Vagina (tissue), 2 donors: ENCODE data around the gene DLX6. TPM values are rescaled to one million over a fixed set of nuclear protein-coding genes. Genes with fewer than 3 reads are reported as not detected.

Source experiments
- DNase-seq, 2 donors: peaks; one replicate each; pipeline ENCODE4 v3.0.0-alpha.2; 2017; ENCODE audit errors: extremely low spot score in 2 of 2
- H3K27ac ChIP-seq: fragments of 200-600 bp; sonication (generic); one replicate; pipeline ENCODE4 v1.5.1; 2019
- H3K27me3 ChIP-seq: fragments of 200-600 bp; sonication (generic); one replicate; pipeline ENCODE4 v1.5.1; 2019
- H3K36me3 ChIP-seq, 2 donors: fragments of 200-600 bp; sonication (generic); one replicate each; pipeline ENCODE4 v1.5.1; 2017 to 2019
- H3K4me1 ChIP-seq: fragments of 200-600 bp; sonication (generic); one replicate; pipeline ENCODE4 v1.5.1; 2019
- H3K4me3 ChIP-seq, 2 donors: fragments of 200-600 bp; sonication (generic); 1 replicate in 1 of 2; 2 replicates in 1 of 2; pipeline ENCODE4 v1.5.1; 2016 to 2019
- H3K9me3 ChIP-seq: fragments of 200-600 bp; sonication (generic); one replicate; pipeline ENCODE4 v1.5.1; 2019
- POLR2A ChIP-seq, 2 donors: fragments of 450-650 bp; IDR thresholded peaks; one replicate each; pipeline ENCODE4 v1.6.1; 2017; ENCODE audit warnings: antibody characterized with exemption in 2 of 2, mild to moderate bottlenecking in 2 of 2, moderate library complexity in 2 of 2
- POLR2AphosphoS5 ChIP-seq, 2 donors: sonication (generic); formaldehyde crosslinking; IDR thresholded peaks; one replicate each; pipeline ENCODE4 v1.9.0; 2017; ENCODE audit warnings: antibody characterized with exemption in 2 of 2, mild to moderate bottlenecking in 2 of 2, low read depth in 1 of 2; ENCODE audit not compliant: insufficient read depth in 1 of 2
- intact Hi-C: fragments of 100-400 bp; cut with DNase I; formaldehyde crosslinking; loops from one replicate; pipeline ENCODE4 v1.15.1; 2023
- total RNA-seq: library from RNA; depleted of rRNA; stranded (reverse); fragments of >200 nt; gene quantifications from one replicate; pipeline ENCODE4 v1.2.3, GENCODE V29; 2016
- TF ChIP-seq, protein P1 (sequence below), 3 experiments: fragments of 450-650 bp in 2 of 3; fragments of 200-600 bp in 1 of 3; sonication (generic) in 1 of 3; IDR thresholded peaks; one replicate each; pipeline ENCODE4 v1.5.1; 2017 to 2019; ENCODE audit warnings: antibody characterized with exemption in 3 of 3, mild to moderate bottlenecking in 2 of 3, moderate library complexity in 2 of 3

Gene DLX6
- total RNA-seq, 1 donor from 2014 or later, result not detected

DNA sequence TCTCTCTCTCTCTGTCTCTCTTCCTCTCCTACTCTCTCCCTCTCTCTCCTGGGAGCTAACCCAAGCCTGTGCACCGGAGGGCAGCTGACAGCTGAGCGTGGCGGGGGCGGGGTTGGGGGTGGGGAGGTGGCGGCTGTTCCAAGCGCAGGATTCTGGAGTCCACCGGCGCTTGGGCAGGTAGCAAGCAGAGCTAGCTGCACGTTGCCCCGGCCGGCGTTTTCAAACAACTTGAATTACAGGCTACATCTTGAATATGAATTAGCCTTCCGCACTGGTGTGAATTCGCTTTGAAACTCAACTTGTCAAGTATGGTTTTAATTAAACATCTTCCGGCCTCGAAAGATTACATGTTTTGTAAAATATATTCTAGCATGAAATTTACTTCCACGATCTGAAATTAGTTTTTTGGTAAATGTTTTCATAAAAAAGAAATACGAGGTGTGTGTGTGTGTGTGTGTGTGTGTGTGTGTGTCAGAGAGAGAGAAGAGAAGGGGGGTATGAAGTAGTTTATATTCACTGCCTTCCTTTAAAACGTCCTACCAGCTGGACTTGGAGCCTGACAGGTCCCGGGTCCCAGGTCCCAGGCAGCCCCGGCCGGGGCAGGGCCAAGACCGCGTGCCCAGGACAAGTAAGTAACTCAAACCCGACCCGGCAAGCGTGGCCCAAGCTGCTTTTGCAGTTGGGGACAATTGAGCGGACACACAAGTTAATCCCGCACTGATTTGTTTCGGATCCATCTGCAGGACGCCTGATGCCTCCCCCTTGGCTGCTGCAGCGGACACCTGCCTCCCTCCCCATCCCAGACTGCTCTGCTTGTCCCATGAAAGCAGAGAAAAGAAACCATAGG, 9.0 kb upstream of the DLX6 start:
- no peak overlapping the region for H3K4me3 ChIP-seq
- H3K4me1 ChIP-seq, result peaks cover 11% of the 10 kb centered on the region
- DNase-seq, result no peak
- no peaks in the 10 kb centered on the region for H3K36me3 ChIP-seq
- TF ChIP-seq, protein P1, sequence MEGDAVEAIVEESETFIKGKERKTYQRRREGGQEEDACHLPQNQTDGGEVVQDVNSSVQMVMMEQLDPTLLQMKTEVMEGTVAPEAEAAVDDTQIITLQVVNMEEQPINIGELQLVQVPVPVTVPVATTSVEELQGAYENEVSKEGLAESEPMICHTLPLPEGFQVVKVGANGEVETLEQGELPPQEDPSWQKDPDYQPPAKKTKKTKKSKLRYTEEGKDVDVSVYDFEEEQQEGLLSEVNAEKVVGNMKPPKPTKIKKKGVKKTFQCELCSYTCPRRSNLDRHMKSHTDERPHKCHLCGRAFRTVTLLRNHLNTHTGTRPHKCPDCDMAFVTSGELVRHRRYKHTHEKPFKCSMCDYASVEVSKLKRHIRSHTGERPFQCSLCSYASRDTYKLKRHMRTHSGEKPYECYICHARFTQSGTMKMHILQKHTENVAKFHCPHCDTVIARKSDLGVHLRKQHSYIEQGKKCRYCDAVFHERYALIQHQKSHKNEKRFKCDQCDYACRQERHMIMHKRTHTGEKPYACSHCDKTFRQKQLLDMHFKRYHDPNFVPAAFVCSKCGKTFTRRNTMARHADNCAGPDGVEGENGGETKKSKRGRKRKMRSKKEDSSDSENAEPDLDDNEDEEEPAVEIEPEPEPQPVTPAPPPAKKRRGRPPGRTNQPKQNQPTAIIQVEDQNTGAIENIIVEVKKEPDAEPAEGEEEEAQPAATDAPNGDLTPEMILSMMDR (IDR thresholded peaks at IDR 0.05), result no peak
- TF ChIP-seq POLR2AphosphoS5 (IDR thresholded peaks at IDR 0.05; ENCODE audit: insufficient read depth in 1 of 2, low read depth in 1 of 2) (no peak), POLR2A (IDR thresholded peaks at IDR 0.05) (no peak)
- H3K27me3 ChIP-seq, result peaks cover 28% of the 10 kb centered on the region
- H3K27ac ChIP-seq, result no peak overlapping the region
- H3K9me3 ChIP-seq, result no peaks in the 10 kb centered on the region
- intact Hi-C loops, result no loop called here

DNA sequence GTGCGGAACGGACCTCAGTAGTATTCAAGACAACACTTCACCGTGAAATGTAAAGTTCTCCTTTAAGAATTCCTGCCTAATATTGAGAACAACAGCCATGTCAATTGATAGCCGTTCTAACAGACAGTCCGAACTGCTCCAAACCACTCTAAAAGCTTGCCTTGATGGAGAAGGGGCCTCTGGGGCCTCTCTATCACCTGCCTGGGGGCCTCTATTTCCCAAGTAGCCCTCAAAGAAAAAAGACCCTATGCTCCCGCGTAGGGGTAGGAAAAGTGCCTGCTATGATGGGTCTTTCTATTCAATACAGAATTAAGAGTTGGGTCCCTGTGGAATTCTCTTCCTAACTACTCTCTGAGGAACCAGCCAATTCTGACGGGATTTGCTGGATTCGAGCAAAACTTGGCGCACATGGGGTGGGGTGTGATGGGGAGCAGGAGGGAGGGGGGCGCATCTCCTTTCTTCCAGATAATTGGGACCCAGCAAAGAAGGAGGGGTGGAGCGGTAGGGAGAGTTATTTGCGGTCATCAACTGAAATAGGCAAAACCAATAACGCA, 8.3 kb upstream of the DLX6 start:
- TF ChIP-seq, protein P1 (IDR thresholded peaks at IDR 0.05), result no peak
- TF ChIP-seq POLR2AphosphoS5 (IDR thresholded peaks at IDR 0.05; ENCODE audit: insufficient read depth in 1 of 2, low read depth in 1 of 2) (no peak), POLR2A (IDR thresholded peaks at IDR 0.05) (no peak)
- Histone ChIP-seq H3K4me1 (peaks cover 11% of the 10 kb centered on the region), H3K36me3 (no peaks in the 10 kb centered on the region), H3K4me3 (no peak overlapping the region), H3K9me3 (no peaks in the 10 kb centered on the region), H3K27ac (no peak overlapping the region), H3K27me3 (peaks cover 28% of the 10 kb centered on the region)
- intact Hi-C loops, result no loop called here
- DNase-seq, result no peak

DNA sequence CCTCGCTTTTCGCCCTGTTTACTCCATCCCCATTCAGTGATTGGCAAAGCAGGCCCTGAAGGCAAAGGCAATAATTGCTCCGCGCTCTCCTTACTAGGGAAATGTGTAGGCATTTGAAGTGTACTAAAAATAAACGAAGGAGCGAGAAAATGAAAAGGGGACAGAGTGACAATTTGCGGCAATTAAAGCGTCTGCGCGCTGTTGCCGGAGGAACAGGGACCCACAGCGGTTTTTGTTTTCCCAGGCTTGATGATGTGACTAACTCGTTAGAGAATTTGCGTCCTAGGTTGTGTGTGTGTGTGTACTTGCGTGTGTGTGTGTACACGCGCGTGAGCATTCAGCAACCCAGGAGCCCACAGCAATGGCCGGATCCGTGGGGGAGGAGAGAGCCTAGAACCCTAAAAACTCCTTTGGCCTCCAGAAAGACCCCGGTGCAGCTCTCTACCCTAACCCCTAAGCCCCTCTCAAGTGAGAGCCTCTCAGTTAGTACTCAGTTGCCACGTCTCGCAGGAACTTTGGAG, 7.8 kb upstream of the DLX6 start:
- Histone ChIP-seq H3K9me3 (no peaks in the 10 kb centered on the region), H3K36me3 (no peaks in the 10 kb centered on the region), H3K27me3 (peaks cover 23% of the 10 kb centered on the region), H3K4me1 (peaks cover 8% of the 10 kb centered on the region), H3K27ac (no peak overlapping the region), H3K4me3 (no peak overlapping the region)
- intact Hi-C loops, result no loop called here
- DNase-seq, result no peak
- TF ChIP-seq POLR2A (IDR thresholded peaks at IDR 0.05) (no peak), POLR2AphosphoS5 (IDR thresholded peaks at IDR 0.05; ENCODE audit: insufficient read depth in 1 of 2, low read depth in 1 of 2) (no peak)
- TF ChIP-seq, protein P1 (IDR thresholded peaks at IDR 0.05), result no peak

DNA sequence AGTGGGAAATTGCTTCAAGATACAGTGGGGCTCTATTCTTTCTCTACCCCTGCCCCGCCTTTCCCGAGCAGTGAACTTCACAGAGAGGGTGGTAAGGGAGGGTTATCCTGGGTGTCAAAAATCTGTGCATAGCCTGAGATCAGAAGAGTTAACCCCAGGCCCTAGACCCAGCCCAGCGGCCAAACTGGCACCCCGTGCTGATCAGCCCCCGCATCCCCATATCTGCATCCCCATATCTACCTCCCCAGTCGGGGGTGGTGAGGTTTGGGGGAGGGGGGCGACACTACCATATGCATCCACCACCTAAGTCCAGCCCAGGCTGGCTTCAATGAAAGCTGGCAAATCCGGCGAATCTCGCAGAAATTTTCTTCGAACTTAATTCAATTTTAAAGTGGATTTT, 7.0 kb upstream of the DLX6 start:
- DNase-seq, result no peak
- Histone ChIP-seq H3K9me3 (no peaks in the 10 kb centered on the region), H3K36me3 (no peaks in the 10 kb centered on the region), H3K27ac (no peak overlapping the region), H3K4me1 (peaks cover under 1% of the 10 kb centered on the region), H3K27me3 (peaks cover 15% of the 10 kb centered on the region), H3K4me3 (no peak overlapping the region)
- TF ChIP-seq POLR2AphosphoS5 (IDR thresholded peaks at IDR 0.05; ENCODE audit: insufficient read depth in 1 of 2, low read depth in 1 of 2) (no peak), POLR2A (IDR thresholded peaks at IDR 0.05) (no peak)
- TF ChIP-seq, protein P1 (IDR thresholded peaks at IDR 0.05), result no peak
- intact Hi-C loops, result no loop called here

DNA sequence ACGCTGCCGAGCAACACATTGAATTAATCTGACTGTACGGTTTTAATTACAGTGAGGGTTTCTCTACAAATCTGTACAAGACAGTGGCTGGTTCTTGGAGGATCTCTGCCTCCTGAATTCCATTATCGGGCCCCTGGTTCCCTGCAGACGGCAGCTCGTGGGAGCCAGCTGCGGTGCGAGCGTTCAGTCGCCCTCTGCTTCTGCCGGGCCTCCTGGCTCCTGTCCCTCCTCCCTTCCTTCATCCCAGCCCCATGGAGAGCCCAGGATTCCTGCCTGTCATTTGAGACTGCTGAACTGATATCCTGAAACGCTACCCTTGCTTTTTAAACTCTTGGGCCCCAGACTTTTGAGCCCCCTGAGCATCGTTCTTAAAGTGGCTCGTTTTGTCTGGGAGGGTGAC, 6.6 kb upstream of the DLX6 start:
- peaks cover 13% of the 10 kb centered on the region for H3K27me3 ChIP-seq
- H3K27ac ChIP-seq, result no peak overlapping the region
- TF ChIP-seq, protein P1 (IDR thresholded peaks at IDR 0.05), result no peak
- TF ChIP-seq POLR2A (IDR thresholded peaks at IDR 0.05) (no peak), POLR2AphosphoS5 (IDR thresholded peaks at IDR 0.05; ENCODE audit: insufficient read depth in 1 of 2, low read depth in 1 of 2) (no peak)
- H3K4me3 ChIP-seq, result no peak overlapping the region
- DNase-seq, result no peak
- no peaks in the 10 kb centered on the region for H3K9me3 ChIP-seq
- intact Hi-C loops, result no loop called here
- peaks cover 3% of the 10 kb centered on the region for H3K4me1 ChIP-seq
- no peaks in the 10 kb centered on the region for H3K36me3 ChIP-seq
